DOHH2 (cell line): ENCODE results near the gene GCFC2.

Experiments used
- H3F3A ChIP-seq: fragments of 200-600 bp; sonication (generic), shearing (Covaris generic); 2 replicates; pipeline ENCODE4 v1.6.0; 2016; ENCODE audit warnings: antibody characterized with exemption, mild to moderate bottlenecking; ENCODE audit not compliant: control insufficient read depth, insufficient read depth
- H3K27ac ChIP-seq: fragments of 200-600 bp; sonication (generic); 2 replicates; pipeline ENCODE4 v1.5.1; 2014; ENCODE audit warnings: low read depth, mild to moderate bottlenecking, low read length, moderate library complexity
- H3K27me3 ChIP-seq: fragments of 200-600 bp; sonication (generic); 2 replicates; pipeline ENCODE4 v1.6.1; 2014; ENCODE audit warnings: mild to moderate bottlenecking, low read length, mixed read lengths; ENCODE audit not compliant: control insufficient read depth
- H3K36me3 ChIP-seq: fragments of 200-600 bp; sonication (generic); 2 replicates; pipeline ENCODE4 v1.6.1; 2014; ENCODE audit warnings: mild to moderate bottlenecking, low read length, moderate library complexity, mixed read lengths; ENCODE audit not compliant: control insufficient read depth
- H3K4me1 ChIP-seq: fragments of 200-600 bp; sonication (generic); 2 replicates; pipeline ENCODE4 v1.6.1; 2014; ENCODE audit warnings: mild to moderate bottlenecking, low read length, mixed read lengths; ENCODE audit not compliant: control insufficient read depth
- H3K4me2 ChIP-seq: fragments of 200-600 bp; sonication (generic); 2 replicates; pipeline ENCODE4 v1.6.0; 2014; ENCODE audit warnings: mild to moderate bottlenecking, low read length, moderate library complexity
- H3K4me3 ChIP-seq: fragments of 200-600 bp; sonication (generic); 2 replicates; pipeline ENCODE4 v1.5.1; 2014; ENCODE audit warnings: mild to moderate bottlenecking, low read length, mixed read lengths
- H3K79me2 ChIP-seq: fragments of 200-600 bp; sonication (generic); 2 replicates; pipeline ENCODE4 v1.6.1; 2014; ENCODE audit warnings: mild to moderate bottlenecking, low read length, mixed read lengths; ENCODE audit not compliant: control insufficient read depth
- H3K9me2 ChIP-seq: fragments of 200-600 bp; sonication (generic); replicated peaks from 2 replicates; pipeline ENCODE4 v1.6.1; 2014; ENCODE audit warnings: mild to moderate bottlenecking, low read length, mixed read lengths; ENCODE audit not compliant: control insufficient read depth
- H3K9me3 ChIP-seq: fragments of 200-600 bp; sonication (generic); 2 replicates; pipeline ENCODE4 v1.6.1; 2014; ENCODE audit warnings: antibody characterized with exemption, low read length, mixed read lengths; ENCODE audit not compliant: control insufficient read depth, insufficient read depth
- H4K20me1 ChIP-seq: fragments of 200-600 bp; sonication (generic); 2 replicates; pipeline ENCODE4 v1.6.0; 2014; ENCODE audit warnings: low read depth, mild to moderate bottlenecking, antibody characterized with exemption, low read length, moderate library complexity; ENCODE audit not compliant: control insufficient read depth, insufficient read depth
- CTCF ChIP-seq: fragments of 200-600 bp; sonication (generic); IDR thresholded peaks from one replicate; pipeline ENCODE4 v1.5.1; 2014; ENCODE audit warnings: antibody characterized with exemption, mild to moderate bottlenecking, low read depth, low read length; ENCODE audit not compliant: poor library complexity, severe bottlenecking
- EZH2phosphoT487 ChIP-seq: fragments of 200-600 bp; sonication (generic); IDR thresholded peaks from 2 replicates; pipeline ENCODE4 v1.6.1; 2017; ENCODE audit warnings: borderline replicate concordance, mild to moderate bottlenecking, antibody characterized with exemption, low read length, moderate library complexity, mixed read lengths

The GCFC2 gene

GRCh38 chr2:75751360-75751759, 40.6 kb upstream of the GCFC2 start:
- H3K4me3 ChIP-seq: no peak overlapping the region
- H3K27ac ChIP-seq: no peak overlapping the region
- H3F3A ChIP-seq: no peaks in the 10 kb centered on the region
- H3K27me3 ChIP-seq: no peaks in the 10 kb centered on the region
- no peaks in the 10 kb centered on the region for H3K9me3 ChIP-seq
- no peaks in the 10 kb centered on the region for H3K36me3 ChIP-seq
- no peak overlapping the region for H3K4me2 ChIP-seq
- TF ChIP-seq CTCF (no peak), EZH2phosphoT487 (no peak)
- no peaks in the 10 kb centered on the region for H3K4me1 ChIP-seq
- no peaks in the 10 kb centered on the region for H3K79me2 ChIP-seq
- no peaks in the 10 kb centered on the region for H4K20me1 ChIP-seq
- peaks cover 2% of the 10 kb centered on the region; the same call in 1 of the 2 replicates for H3K9me2 ChIP-seq

- Histone ChIP-seq H3K4me1 (no peaks in the 10 kb centered on the region), H4K20me1 (no peaks in the 10 kb centered on the region), H3F3A (no peaks in the 10 kb centered on the region), H3K36me3 (no peaks in the 10 kb centered on the region), H3K27me3 (no peaks in the 10 kb centered on the region), H3K9me2 (no peaks in the 10 kb centered on the region), H3K79me2 (no peaks in the 10 kb centered on the region), H3K9me3 (no peaks in the 10 kb centered on the region), H3K27ac (no peak overlapping the region), H3K4me3 (no peak overlapping the region), H3K4me2 (no peak overlapping the region)
- no peak for TF ChIP-seq EZH2phosphoT487
- TF ChIP-seq CTCF: no peak
Observed at GRCh38 chr2:75737961-75738360, 27.2 kb upstream of the GCFC2 start.

GRCh38 chr2:75736276-75736675, 25.6 kb upstream of the GCFC2 start:
- Histone ChIP-seq H3K4me1 (no peaks in the 10 kb centered on the region), H3K27me3 (no peaks in the 10 kb centered on the region), H3K27ac (no peak overlapping the region), H3K36me3 (no peaks in the 10 kb centered on the region), H3K4me3 (no peak overlapping the region), H3K9me2 (no peaks in the 10 kb centered on the region), H4K20me1 (no peaks in the 10 kb centered on the region), H3K4me2 (no peak overlapping the region), H3F3A (no peaks in the 10 kb centered on the region), H3K9me3 (no peaks in the 10 kb centered on the region), H3K79me2 (no peaks in the 10 kb centered on the region)
- TF ChIP-seq EZH2phosphoT487 (no peak), CTCF (no peak)

GRCh38 chr2:75729861-75730260, 19.1 kb upstream of the GCFC2 start:
- Histone ChIP-seq H3K27me3 (peaks cover 7% of the 10 kb centered on the region; the same call in 1 of the 2 replicates), H4K20me1 (no peaks in the 10 kb centered on the region), H3K9me2 (no peaks in the 10 kb centered on the region), H3K4me3 (no peak overlapping the region), H3K27ac (no peak overlapping the region), H3K36me3 (no peaks in the 10 kb centered on the region), H3K9me3 (no peaks in the 10 kb centered on the region), H3K4me1 (no peaks in the 10 kb centered on the region), H3K79me2 (no peaks in the 10 kb centered on the region), H3F3A (no peaks in the 10 kb centered on the region), H3K4me2 (no peak overlapping the region)
- TF ChIP-seq CTCF (peak; percentile 17), EZH2phosphoT487 (no peak)
